Small intestine (tissue), 7 donors: ENCODE data around the gene FADS1. TPM values are rescaled to one million over a fixed set of nuclear protein-coding genes. Genes with fewer than 3 reads are reported as not detected.

Experiments used
- DNase-seq, 2 donors: peaks; one replicate each; pipeline versions ENCODE4 v3.0.0 to v3.0.0-alpha.2; 2013
- FAIRE-seq: peaks from 2 replicates; lab custom pipeline; 2012; peaks lifted over from hg19 to GRCh38; lab: Jason Lieb, UNC
- H3K27ac ChIP-seq, 3 donors: one replicate each; pipeline ENCODE4 v1.5.1; 2013; ENCODE audit warnings: low read length in 2 of 3, mild to moderate bottlenecking in 2 of 3, control low read depth in 1 of 3, inconsistent platforms in 1 of 3, low read depth in 1 of 3, moderate library complexity in 1 of 3
- H3K27me3 ChIP-seq, 3 donors: one replicate each; pipeline ENCODE4 v1.6.1; 2013; ENCODE audit warnings: low read length in 3 of 3, inconsistent platforms in 1 of 3; ENCODE audit not compliant: control insufficient read depth in 3 of 3, insufficient read depth in 3 of 3
- H3K36me3 ChIP-seq, 3 donors: one replicate each; pipeline ENCODE4 v1.6.1; 2013; ENCODE audit warnings: low read length in 3 of 3, inconsistent platforms in 1 of 3, low read depth in 1 of 3, mild to moderate bottlenecking in 1 of 3, moderate library complexity in 1 of 3; ENCODE audit not compliant: control insufficient read depth in 3 of 3, insufficient read depth in 2 of 3
- H3K4me1 ChIP-seq, 3 donors: one replicate each; pipeline ENCODE4 v1.6.1; 2013; ENCODE audit warnings: low read length in 2 of 3, inconsistent platforms in 1 of 3, low read depth in 1 of 3, mild to moderate bottlenecking in 1 of 3, moderate library complexity in 1 of 3; ENCODE audit not compliant: control insufficient read depth in 3 of 3, insufficient read depth in 2 of 3
- H3K4me3 ChIP-seq, 3 donors: one replicate each; pipeline ENCODE4 v1.5.1; 2013; ENCODE audit warnings: low read length in 3 of 3, control low read depth in 1 of 3, inconsistent platforms in 1 of 3, low read depth in 1 of 3, mild to moderate bottlenecking in 1 of 3, moderate library complexity in 1 of 3
- H3K9me3 ChIP-seq, 2 donors: one replicate each; pipeline ENCODE4 v1.6.1; 2013; ENCODE audit warnings: low read depth in 1 of 2, low read length in 1 of 2; ENCODE audit not compliant: control insufficient read depth in 2 of 2, insufficient read depth in 1 of 2
- WGBS, 3 donors: extraction: QIAGEN DNeasy Blood & Tissue Kit; methylation state at CpG; one replicate each; pipeline ENCODE4 v1.1.7; 2013; 5-methylcytosine and 5-hydroxymethylcytosine counted together
- polyA plus RNA-seq, 4 donors: library from polyadenylated mRNA; stranded (reverse) in 3 of 4; unstranded in 1 of 4; fragments of 200-250 nt in 3 of 4; fragments of 120-200 nt in 1 of 4; gene quantifications; one replicate each; pipeline versions ENCODE4 v1.2.1 to v1.2.3, GENCODE V29; 2013
- donor health status: healthy with polysubstance abuse.
- donor health status: control.
- donor health status: control.
- donor health status: Bipolar disorder and iron deficiency.
- donor health status: healthy.

FADS1 gene
- polyA plus RNA-seq, 4 donors: 0.45 to 15.9 (median 2.1) TPM

DNA sequence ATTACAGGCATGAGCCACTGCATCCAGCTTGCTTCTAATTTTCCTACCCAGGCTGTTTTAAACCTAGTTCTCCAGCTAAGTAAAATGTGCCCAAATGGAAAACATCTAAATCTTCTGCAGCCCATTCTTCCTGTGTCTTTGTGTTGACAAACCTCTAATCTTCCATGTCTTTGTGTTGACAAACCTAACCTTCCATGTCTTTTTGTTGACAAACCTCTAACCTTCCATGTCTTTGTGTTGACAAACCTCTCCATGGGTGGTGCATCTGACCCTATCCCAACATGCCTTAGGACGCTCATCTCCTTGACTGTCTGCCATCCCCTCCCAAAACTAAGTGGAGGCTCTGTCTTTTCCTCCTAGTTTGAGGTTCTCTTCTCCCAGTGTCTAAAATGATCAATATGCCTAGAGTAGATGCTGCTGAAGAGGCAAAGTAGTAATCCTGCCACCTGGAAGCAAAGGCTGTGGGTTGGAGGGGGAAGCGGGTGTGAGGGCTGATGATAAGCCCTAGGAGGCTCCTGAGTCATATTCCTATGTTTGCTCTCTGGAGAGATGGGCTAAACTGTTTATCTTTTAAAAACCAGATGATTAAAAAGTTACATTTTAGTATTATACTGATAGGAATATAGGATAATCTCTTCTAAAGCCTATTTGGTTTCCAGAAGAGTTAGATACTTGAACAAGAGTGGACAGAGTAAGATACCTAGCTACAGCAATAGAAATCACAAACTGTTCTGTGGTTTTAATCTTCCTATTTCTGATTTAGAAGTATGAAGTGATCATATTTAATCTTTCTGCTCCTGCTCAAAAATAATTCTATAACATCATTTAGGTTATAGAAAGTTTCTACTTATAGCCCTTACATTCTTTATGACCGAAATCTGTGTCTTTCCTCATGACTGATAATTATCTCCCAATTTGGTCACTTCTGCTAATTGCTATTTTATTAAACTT is 16.2 kb downstream of the FADS1 start:
- no peak overlapping the region for H3K4me3 ChIP-seq
- H3K27ac ChIP-seq: no peak overlapping the region
- 76 to 81% (median 79%) methylated on average over 3 of the region's 3 CpGs for WGBS, 3 donors
- peaks cover 0 to 3% (median 0%) of the 10 kb centered on the region in 3 donors for H3K4me1 ChIP-seq
- no peaks in the 10 kb centered on the region for H3K27me3 ChIP-seq
- FAIRE-seq (no peak), DNase-seq (no peak)
- H3K9me3 ChIP-seq: no peaks in the 10 kb centered on the region
- H3K36me3 ChIP-seq: peaks cover 0 to 32% (median 0%) of the 10 kb centered on the region in 3 donors

GRCh38 chr11:61799665-61800284 is 17.0 kb downstream of the FADS1 start:
- DNase-seq: no peak
- no peak for FAIRE-seq
- WGBS, 3 donors: 95 to 100% (median 99%) methylated on average over 2 of the region's 2 CpGs
- Histone ChIP-seq H3K36me3 (peaks cover 0 to 37% (median 0%) of the 10 kb centered on the region in 3 donors), H3K27me3 (no peaks in the 10 kb centered on the region), H3K4me3 (no peak overlapping the region), H3K4me1 (peaks cover 0 to 3% (median 0%) of the 10 kb centered on the region in 3 donors), H3K27ac (no peak overlapping the region), H3K9me3 (no peaks in the 10 kb centered on the region)

DNA sequence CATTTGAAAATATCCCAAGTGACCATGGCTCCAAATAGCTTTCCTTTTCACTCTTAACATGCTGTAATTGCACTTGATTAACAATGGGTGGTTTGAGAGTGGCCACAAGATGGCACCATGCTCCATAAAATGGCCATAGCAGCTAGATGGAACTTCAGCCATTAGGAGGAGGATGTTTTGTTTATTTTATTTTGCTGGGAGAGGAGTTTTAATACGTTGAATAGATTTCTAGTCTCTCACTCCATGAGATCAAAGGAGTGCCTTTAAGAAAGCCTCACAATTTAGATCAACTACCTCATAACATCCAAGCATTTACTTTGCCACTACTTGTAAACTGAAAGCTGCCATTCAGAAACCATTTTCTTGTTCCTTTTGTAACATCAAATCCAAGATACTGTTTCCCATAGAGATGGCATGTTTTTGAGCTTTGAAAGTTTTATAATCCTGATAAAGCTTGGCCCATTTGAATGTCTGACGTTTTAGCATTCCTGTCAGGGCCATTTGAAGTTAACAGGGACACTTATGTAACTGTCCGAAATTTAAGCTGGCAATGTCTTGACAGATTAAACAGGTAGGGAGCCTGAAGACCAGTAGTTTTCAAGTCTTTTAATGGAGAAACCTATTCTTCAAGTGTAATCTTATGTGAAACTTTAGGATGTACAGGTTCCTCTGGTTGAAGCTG is 19.4 kb downstream of the FADS1 start:
- WGBS, 3 donors: 41 to 43% (median 42%) methylated on average over 3 of the region's 3 CpGs
- Histone ChIP-seq H3K27me3 (no peaks in the 10 kb centered on the region), H3K27ac (no peak overlapping the region), H3K9me3 (no peaks in the 10 kb centered on the region), H3K4me1 (peaks cover 0 to 12% (median 0%) of the 10 kb centered on the region in 3 donors), H3K4me3 (no peak overlapping the region), H3K36me3 (peaks cover 0 to 23% (median 0%) of the 10 kb centered on the region in 3 donors)
- FAIRE-seq: no peak
- peak; percentile 84 to 88 for DNase-seq

DNA sequence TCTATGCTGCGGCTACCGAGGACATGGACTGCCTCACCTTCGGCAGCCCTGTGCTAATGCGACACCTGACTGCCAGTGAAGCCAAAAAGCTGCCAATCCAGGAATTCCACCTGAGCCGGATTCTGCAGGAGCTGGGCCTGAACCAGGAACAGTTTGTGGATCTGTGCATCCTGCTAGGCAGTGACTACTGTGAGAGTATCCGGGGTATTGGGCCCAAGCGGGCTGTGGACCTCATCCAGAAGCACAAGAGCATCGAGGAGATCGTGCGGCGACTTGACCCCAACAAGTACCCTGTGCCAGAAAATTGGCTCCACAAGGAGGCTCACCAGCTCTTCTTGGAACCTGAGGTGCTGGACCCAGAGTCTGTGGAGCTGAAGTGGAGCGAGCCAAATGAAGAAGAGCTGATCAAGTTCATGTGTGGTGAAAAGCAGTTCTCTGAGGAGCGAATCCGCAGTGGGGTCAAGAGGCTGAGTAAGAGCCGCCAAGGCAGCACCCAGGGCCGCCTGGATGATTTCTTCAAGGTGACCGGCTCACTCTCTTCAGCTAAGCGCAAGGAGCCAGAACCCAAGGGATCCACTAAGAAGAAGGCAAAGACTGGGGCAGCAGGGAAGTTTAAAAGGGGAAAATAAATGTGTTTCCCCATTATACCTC is 20.8 kb downstream of the FADS1 start:
- DNase-seq: no peak
- 91 to 96% (median 92%) methylated on average over 18 of the region's 18 CpGs for WGBS, 3 donors
- Histone ChIP-seq H3K27ac (no peak overlapping the region), H3K4me1 (peaks cover 0 to 18% (median 0%) of the 10 kb centered on the region in 3 donors), H3K27me3 (no peaks in the 10 kb centered on the region), H3K4me3 (no peak overlapping the region), H3K36me3 (peaks cover 0 to 20% (median 0%) of the 10 kb centered on the region in 3 donors), H3K9me3 (no peaks in the 10 kb centered on the region)
- FAIRE-seq: no peak

DNA sequence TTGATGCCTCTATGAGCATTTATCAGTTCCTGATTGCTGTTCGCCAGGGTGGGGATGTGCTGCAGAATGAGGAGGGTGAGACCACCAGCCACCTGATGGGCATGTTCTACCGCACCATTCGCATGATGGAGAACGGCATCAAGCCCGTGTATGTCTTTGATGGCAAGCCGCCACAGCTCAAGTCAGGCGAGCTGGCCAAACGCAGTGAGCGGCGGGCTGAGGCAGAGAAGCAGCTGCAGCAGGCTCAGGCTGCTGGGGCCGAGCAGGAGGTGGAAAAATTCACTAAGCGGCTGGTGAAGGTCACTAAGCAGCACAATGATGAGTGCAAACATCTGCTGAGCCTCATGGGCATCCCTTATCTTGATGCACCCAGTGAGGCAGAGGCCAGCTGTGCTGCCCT is 21.3 kb downstream of the FADS1 start:
- no peaks in the 10 kb centered on the region for H3K9me3 ChIP-seq
- no peak overlapping the region for H3K27ac ChIP-seq
- FAIRE-seq (no peak), DNase-seq (no peak)
- no peak overlapping the region for H3K4me3 ChIP-seq
- H3K4me1 ChIP-seq: peaks cover 0 to 18% (median 0%) of the 10 kb centered on the region in 3 donors
- H3K27me3 ChIP-seq: no peaks in the 10 kb centered on the region
- 84 to 87% (median 85%) methylated on average over 12 of the region's 12 CpGs for WGBS, 3 donors
- H3K36me3 ChIP-seq: peaks cover 0 to 23% (median 0%) of the 10 kb centered on the region in 3 donors

DNA sequence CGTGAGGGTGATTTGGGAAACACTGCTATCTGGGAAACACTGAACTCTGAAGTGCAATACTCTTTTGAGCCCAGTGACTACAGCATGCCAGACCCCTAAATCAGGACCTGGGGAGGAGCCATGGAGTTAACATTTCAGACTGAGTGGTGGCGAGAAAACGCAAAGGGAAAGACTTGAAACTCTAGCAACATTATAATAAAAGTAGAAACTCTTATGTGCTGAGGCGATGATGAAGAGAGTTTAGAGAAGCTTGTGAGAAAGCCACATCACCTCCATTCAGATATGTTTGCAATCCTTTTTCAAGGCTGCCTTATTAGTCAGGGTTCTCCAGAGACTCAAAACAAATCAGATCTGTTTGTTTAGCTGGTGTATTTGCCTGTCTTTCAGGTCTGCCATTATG is 22.2 kb downstream of the FADS1 start:
- WGBS, 3 donors: 86 to 89% (median 86%) methylated on average over 4 of the region's 4 CpGs
- Histone ChIP-seq H3K4me1 (peaks cover 0 to 18% (median 0%) of the 10 kb centered on the region in 3 donors), H3K36me3 (peaks cover 0 to 30% (median under 1%) of the 10 kb centered on the region in 3 donors), H3K4me3 (no peak overlapping the region), H3K27ac (no peak overlapping the region), H3K9me3 (no peaks in the 10 kb centered on the region), H3K27me3 (no peaks in the 10 kb centered on the region)
- FAIRE-seq (no peak), DNase-seq (no peak)

GRCh38 chr11:61793829-61794204 is 23.0 kb downstream of the FADS1 start:
- DNase-seq (no peak), FAIRE-seq (no peak)
- Histone ChIP-seq H3K36me3 (peaks cover 0 to 38% (median 2%) of the 10 kb centered on the region in 3 donors), H3K4me3 (peak overlapping the region in 1 of 3 donors; percentile 80), H3K4me1 (peaks cover 0 to 18% (median 0%) of the 10 kb centered on the region in 3 donors), H3K27me3 (no peaks in the 10 kb centered on the region), H3K27ac (no peak overlapping the region), H3K9me3 (no peaks in the 10 kb centered on the region)
- WGBS, 3 donors: 31 to 56% (median 44%) methylated on average over 3 of the region's 3 CpGs
